ENCODE measurements around the gene SHC1.

SHC1 gene

DNA sequence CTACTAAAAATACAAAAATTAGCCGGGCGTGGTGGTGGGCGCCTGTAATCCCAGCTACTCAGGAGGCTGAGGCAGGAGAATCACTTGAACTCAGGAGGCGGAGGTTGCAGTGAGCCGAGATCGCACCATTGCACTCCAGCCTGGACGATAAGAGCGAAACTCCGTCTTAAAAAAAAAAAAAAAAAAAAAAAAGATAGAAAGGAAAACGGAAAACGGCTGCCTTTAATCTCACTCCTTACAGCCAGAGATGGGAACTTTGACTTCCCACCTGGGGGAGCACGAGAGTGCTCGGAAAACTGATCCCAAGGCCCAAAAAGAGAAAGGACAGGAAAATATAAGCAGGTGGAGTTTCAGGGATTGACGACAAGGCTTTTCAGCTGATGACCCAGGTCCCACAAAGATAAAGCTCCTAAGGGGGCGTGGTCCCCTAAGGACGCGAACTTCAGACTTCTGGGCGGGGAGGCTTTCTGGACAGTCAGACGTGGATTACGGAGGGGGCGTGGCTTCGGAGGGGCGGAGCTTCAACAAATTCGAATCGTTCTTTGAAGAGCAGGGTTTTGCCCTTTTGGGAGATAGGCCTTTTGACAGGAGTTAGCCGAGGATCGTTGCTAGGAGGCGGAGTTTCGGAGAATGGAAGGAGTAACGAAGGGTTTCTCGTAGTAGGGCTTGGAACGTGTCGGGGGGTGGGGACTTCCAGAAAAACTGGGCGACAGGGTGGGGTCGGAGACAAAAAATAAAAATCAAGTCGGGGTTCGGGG is 3.0 kb upstream of the SHC1 start:
- Histone ChIP-seq H2BK12ac (ENCODE audit: low read length in 2 of 2) (no peak overlapping the region), H2BK5ac (ENCODE audit: low read depth, low read length, poor library complexity, severe bottlenecking) (peak overlapping the region; percentile 95), H3K9ac (ENCODE audit: low read length) (peak overlapping the region; percentile 98), H2BK120ac (ENCODE audit: low read depth, low read length) (peak overlapping the region; percentile 87), H3K36me3 (ENCODE audit: control insufficient read depth in 1 of 2, insufficient read depth in 2 of 2, low read depth in 1 of 2, low read length in 2 of 2) (peaks cover 2 to 7% of the 10 kb centered on the region in 2 experiments), H3K14ac (ENCODE audit: low read length in 2 of 2) (no peak overlapping the region), H2AK5ac (ENCODE audit: low read length, severe bottlenecking) (peak overlapping the region; percentile 95), H4K8ac (ENCODE audit: low read length) (peak overlapping the region; percentile 57), H3K23ac (ENCODE audit: low read length in 2 of 2) (no peak overlapping the region), H3K79me1 (replicated peaks; ENCODE audit: low read length, poor library complexity, severe bottlenecking) (no peaks in the 10 kb centered on the region), H3K4me2 (ENCODE audit: low read length, poor library complexity, severe bottlenecking) (peak overlapping the region; percentile 86), H3K4ac (ENCODE audit: low read depth in 1 of 2, low read length in 2 of 2) (peak overlapping the region; percentile 83 to 85), H3K4me1 (ENCODE audit: control insufficient read depth, insufficient read depth, low read depth, low read length) (peaks cover 15% of the 10 kb centered on the region), H2BK15ac (ENCODE audit: low read depth, poor library complexity, severe bottlenecking) (peak overlapping the region; percentile 15), H3K27me3 (ENCODE audit: control insufficient read depth in 1 of 2, insufficient read depth in 1 of 2, low read length in 2 of 2) (no peaks in the 10 kb centered on the region), H3K18ac (ENCODE audit: low read depth in 1 of 2, low read length in 2 of 2) (peak overlapping the region; percentile 28 to 96), H3K9me3 (ENCODE audit: control insufficient read depth, low read length) (no peaks in the 10 kb centered on the region), H3K4me3 (ENCODE audit: insufficient read depth in 1 of 2, low read depth in 1 of 2, low read length in 2 of 2) (peak overlapping the region; percentile 76 to 85), H2AFZ (ENCODE audit: low read depth, low read length) (no peak overlapping the region), H3K27ac (ENCODE audit: low read length, poor library complexity, severe bottlenecking) (peak overlapping the region; percentile 100), H4K91ac (ENCODE audit: low read length) (peak overlapping the region; percentile 78)
- under 1% methylated on average over 26 of the region's 37 CpGs for WGBS
- DNase-seq, result peak; percentile 99

DNA sequence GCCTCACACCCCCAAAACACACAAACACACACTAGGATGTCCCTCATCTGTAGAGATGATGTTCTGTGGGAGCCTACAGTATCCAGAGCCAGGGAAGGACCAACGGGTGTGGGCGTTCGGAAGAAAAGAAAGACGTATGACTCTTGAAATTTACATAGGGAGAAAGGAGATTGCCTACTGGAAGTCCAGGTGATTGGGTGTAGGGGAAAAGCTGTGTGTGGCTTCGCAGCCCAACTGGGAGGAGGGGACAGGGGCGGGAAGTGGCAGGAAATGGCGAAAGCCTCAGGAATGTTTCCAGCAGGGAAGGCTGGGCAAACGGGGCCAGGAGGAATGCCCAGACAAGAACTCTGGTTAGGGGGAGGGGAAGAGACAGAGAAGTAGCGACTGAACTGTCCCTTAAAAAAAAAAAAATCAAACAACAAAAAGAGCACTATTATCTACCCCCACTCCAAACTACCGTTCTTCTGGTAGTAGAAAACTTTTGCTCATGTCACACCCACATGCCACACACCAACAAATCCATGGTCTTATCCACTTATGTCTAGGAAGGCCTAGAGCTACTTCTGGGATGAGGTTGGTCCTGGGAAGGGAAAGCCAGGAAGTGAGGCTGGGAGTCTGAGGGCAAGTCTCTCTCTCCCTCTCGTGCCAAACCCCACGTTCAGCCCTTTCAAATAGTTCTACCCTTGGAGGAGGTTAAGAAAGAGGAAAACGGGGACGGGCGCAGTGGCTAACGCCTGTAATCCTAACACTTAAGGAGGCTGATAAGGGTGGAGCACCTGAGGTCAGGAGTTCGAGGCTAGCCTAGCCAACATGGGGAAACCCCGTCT is 2.2 kb upstream of the SHC1 start:
- H3K9me3 ChIP-seq (ENCODE audit: control insufficient read depth, low read length), result no peaks in the 10 kb centered on the region
- peak overlapping the region; percentile 30 for H2BK15ac ChIP-seq (ENCODE audit: low read depth, poor library complexity, severe bottlenecking)
- H3K4ac ChIP-seq (ENCODE audit: low read depth in 1 of 2, low read length in 2 of 2), result peak overlapping the region; percentile 51 to 97
- H3K4me1 ChIP-seq (ENCODE audit: control insufficient read depth, insufficient read depth, low read depth, low read length), result peaks cover 22% of the 10 kb centered on the region
- peak overlapping the region in 1 of 2 experiments; percentile 89 for H3K14ac ChIP-seq (ENCODE audit: low read length in 2 of 2)
- peak overlapping the region; percentile 64 for H3K4me2 ChIP-seq (ENCODE audit: low read length, poor library complexity, severe bottlenecking)
- H3K36me3 ChIP-seq (ENCODE audit: control insufficient read depth in 1 of 2, insufficient read depth in 2 of 2, low read depth in 1 of 2, low read length in 2 of 2), result peaks cover 9 to 10% of the 10 kb centered on the region in 2 experiments
- H3K4me3 ChIP-seq (ENCODE audit: insufficient read depth in 1 of 2, low read depth in 1 of 2, low read length in 2 of 2), result peak overlapping the region in 1 of 2 experiments; percentile 85
- peak overlapping the region; percentile 93 for H4K8ac ChIP-seq (ENCODE audit: low read length)
- DNase-seq, result peak; percentile 97
- peak overlapping the region; percentile 91 for H4K91ac ChIP-seq (ENCODE audit: low read length)
- H2BK12ac ChIP-seq (ENCODE audit: low read length in 2 of 2), result peak overlapping the region; percentile 15 to 94
- peak overlapping the region; percentile 92 for H2BK5ac ChIP-seq (ENCODE audit: low read depth, low read length, poor library complexity, severe bottlenecking)
- no peak overlapping the region for H2AFZ ChIP-seq (ENCODE audit: low read depth, low read length)
- WGBS, result 4% methylated on average over 11 of the region's 18 CpGs
- H3K27ac ChIP-seq (ENCODE audit: low read length, poor library complexity, severe bottlenecking), result peak overlapping the region; percentile 100
- H3K9ac ChIP-seq (ENCODE audit: low read length), result peak overlapping the region; percentile 98
- peak overlapping the region; percentile 69 for H2BK120ac ChIP-seq (ENCODE audit: low read depth, low read length)
- no peaks in the 10 kb centered on the region for H3K27me3 ChIP-seq (ENCODE audit: control insufficient read depth in 1 of 2, insufficient read depth in 1 of 2, low read length in 2 of 2)
- peak overlapping the region in 1 of 2 experiments; percentile 31 for H3K23ac ChIP-seq (ENCODE audit: low read length in 2 of 2)
- peak overlapping the region; percentile 100 for H2AK5ac ChIP-seq (ENCODE audit: low read length, severe bottlenecking)
- H3K79me1 ChIP-seq (replicated peaks; ENCODE audit: low read length, poor library complexity, severe bottlenecking), result no peaks in the 10 kb centered on the region
- H3K18ac ChIP-seq (ENCODE audit: low read depth in 1 of 2, low read length in 2 of 2), result peak overlapping the region; percentile 93 to 98

DNA sequence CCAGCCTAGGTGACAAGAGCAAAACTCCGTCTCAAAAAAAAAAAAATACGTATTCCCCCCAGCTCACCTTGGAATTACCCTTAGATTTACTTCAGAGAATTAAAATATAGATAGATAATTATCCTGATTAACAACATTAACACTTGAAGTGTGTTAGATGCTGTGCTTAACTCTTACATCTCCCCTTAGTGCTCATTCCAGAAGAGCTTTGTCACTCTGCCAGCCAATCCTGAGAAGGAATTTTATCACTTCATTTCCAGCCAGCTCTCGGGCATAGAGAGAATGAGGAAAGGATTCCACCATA is 1.6 kb upstream of the SHC1 start:
- peak overlapping the region; percentile 15 to 94 for H2BK12ac ChIP-seq (ENCODE audit: low read length in 2 of 2)
- H2AFZ ChIP-seq (ENCODE audit: low read depth, low read length), result no peak overlapping the region
- H3K79me1 ChIP-seq (replicated peaks; ENCODE audit: low read length, poor library complexity, severe bottlenecking), result no peaks in the 10 kb centered on the region
- H3K14ac ChIP-seq (ENCODE audit: low read length in 2 of 2), result no peak overlapping the region
- peak overlapping the region; percentile 3 for H2BK5ac ChIP-seq (ENCODE audit: low read depth, low read length, poor library complexity, severe bottlenecking)
- no peak overlapping the region for H3K23ac ChIP-seq (ENCODE audit: low read length in 2 of 2)
- peaks cover 15 to 16% of the 10 kb centered on the region in 2 experiments for H3K36me3 ChIP-seq (ENCODE audit: control insufficient read depth in 1 of 2, insufficient read depth in 2 of 2, low read depth in 1 of 2, low read length in 2 of 2)
- no peak for DNase-seq
- peak overlapping the region in 1 of 2 experiments; percentile 79 for H3K4ac ChIP-seq (ENCODE audit: low read depth in 1 of 2, low read length in 2 of 2)
- H4K91ac ChIP-seq (ENCODE audit: low read length), result peak overlapping the region; percentile 34
- H3K4me2 ChIP-seq (ENCODE audit: low read length, poor library complexity, severe bottlenecking), result peak overlapping the region; percentile 53
- H3K27ac ChIP-seq (ENCODE audit: low read length, poor library complexity, severe bottlenecking), result peak overlapping the region; percentile 100
- no CpG with 5 or more reads among the region's 3 CpGs for WGBS
- H3K4me1 ChIP-seq (ENCODE audit: control insufficient read depth, insufficient read depth, low read depth, low read length), result peaks cover 27% of the 10 kb centered on the region
- H3K9ac ChIP-seq (ENCODE audit: low read length), result peak overlapping the region; percentile 98
- no peaks in the 10 kb centered on the region for H3K27me3 ChIP-seq (ENCODE audit: control insufficient read depth in 1 of 2, insufficient read depth in 1 of 2, low read length in 2 of 2)
- peak overlapping the region; percentile 15 for H2BK15ac ChIP-seq (ENCODE audit: low read depth, poor library complexity, severe bottlenecking)
- peak overlapping the region; percentile 8 for H2BK120ac ChIP-seq (ENCODE audit: low read depth, low read length)
- H3K9me3 ChIP-seq (ENCODE audit: control insufficient read depth, low read length), result no peaks in the 10 kb centered on the region
- peak overlapping the region in 1 of 2 experiments; percentile 85 for H3K4me3 ChIP-seq (ENCODE audit: insufficient read depth in 1 of 2, low read depth in 1 of 2, low read length in 2 of 2)
- H2AK5ac ChIP-seq (ENCODE audit: low read length, severe bottlenecking), result peak overlapping the region; percentile 62
- H4K8ac ChIP-seq (ENCODE audit: low read length), result peak overlapping the region; percentile 8
- H3K18ac ChIP-seq (ENCODE audit: low read depth in 1 of 2, low read length in 2 of 2), result peak overlapping the region; percentile 49 to 94

All from mesenchymal stem cell (in vitro differentiated cells and primary cell).